ENCODE measurements around the gene CSTF1.

DNA sequence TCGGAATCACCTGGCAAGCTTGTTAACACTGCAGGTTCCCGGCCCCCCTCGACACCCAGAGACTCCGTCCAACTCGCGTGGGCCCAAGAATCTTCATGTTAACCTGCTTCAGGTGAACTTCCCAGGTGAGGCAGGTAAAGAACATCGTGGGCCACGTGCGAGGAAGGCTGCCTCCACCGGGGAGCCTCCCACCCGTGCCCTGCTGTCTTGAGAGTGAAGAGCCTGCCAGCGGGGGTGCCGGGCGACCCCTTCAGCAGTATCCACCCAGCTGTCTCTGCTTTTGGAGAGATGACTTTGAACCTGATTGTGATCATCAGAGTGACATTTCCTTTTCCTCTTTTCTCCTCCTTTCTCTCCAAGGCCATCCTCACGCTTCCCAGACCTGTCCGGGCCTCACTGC is 53.1 kb downstream of the CSTF1 start:
- TF ChIP-seq, protein P1, sequence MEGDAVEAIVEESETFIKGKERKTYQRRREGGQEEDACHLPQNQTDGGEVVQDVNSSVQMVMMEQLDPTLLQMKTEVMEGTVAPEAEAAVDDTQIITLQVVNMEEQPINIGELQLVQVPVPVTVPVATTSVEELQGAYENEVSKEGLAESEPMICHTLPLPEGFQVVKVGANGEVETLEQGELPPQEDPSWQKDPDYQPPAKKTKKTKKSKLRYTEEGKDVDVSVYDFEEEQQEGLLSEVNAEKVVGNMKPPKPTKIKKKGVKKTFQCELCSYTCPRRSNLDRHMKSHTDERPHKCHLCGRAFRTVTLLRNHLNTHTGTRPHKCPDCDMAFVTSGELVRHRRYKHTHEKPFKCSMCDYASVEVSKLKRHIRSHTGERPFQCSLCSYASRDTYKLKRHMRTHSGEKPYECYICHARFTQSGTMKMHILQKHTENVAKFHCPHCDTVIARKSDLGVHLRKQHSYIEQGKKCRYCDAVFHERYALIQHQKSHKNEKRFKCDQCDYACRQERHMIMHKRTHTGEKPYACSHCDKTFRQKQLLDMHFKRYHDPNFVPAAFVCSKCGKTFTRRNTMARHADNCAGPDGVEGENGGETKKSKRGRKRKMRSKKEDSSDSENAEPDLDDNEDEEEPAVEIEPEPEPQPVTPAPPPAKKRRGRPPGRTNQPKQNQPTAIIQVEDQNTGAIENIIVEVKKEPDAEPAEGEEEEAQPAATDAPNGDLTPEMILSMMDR (IDR thresholded peaks at IDR 0.05; ENCODE audit: low read depth, low read length, missing input control) = no peak
- TF ChIP-seq, protein P2, sequence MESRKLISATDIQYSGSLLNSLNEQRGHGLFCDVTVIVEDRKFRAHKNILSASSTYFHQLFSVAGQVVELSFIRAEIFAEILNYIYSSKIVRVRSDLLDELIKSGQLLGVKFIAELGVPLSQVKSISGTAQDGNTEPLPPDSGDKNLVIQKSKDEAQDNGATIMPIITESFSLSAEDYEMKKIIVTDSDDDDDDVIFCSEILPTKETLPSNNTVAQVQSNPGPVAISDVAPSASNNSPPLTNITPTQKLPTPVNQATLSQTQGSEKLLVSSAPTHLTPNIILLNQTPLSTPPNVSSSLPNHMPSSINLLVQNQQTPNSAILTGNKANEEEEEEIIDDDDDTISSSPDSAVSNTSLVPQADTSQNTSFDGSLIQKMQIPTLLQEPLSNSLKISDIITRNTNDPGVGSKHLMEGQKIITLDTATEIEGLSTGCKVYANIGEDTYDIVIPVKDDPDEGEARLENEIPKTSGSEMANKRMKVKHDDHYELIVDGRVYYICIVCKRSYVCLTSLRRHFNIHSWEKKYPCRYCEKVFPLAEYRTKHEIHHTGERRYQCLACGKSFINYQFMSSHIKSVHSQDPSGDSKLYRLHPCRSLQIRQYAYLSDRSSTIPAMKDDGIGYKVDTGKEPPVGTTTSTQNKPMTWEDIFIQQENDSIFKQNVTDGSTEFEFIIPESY (IDR thresholded peaks at IDR 0.05) = no peak
- no peak for TF ChIP-seq TAF1 (conservative IDR thresholded peaks at IDR 0.05)

Data from liver (tissue), 3 donors.